ENCODE measurements around the gene KCNJ15. TPM values are rescaled to one million over a fixed set of nuclear protein-coding genes. Genes with fewer than 3 reads are reported as not detected.

KCNJ15 gene
- total and polyA plus RNA-seq, 10 of the 15 experiments (the other 5 are each of a cell fraction or from before 2014, with no cell fraction given) = 0.05 to 2.7 (median 0.33) TPM; not detected in 6

- no peak overlapping the region for H3K27ac ChIP-seq (ENCODE audit: control insufficient read depth, insufficient read depth)
- H3K4me1 ChIP-seq (ENCODE audit: control insufficient read depth, insufficient read depth, low read length) = no peaks in the 10 kb centered on the region
- intact Hi-C loops (cut with micrococcal nuclease; ENCODE audit: unreplicated experiment) (no loop called here), in situ Hi-C loops (cut with MboI) (no loop called here)
- no peak for FAIRE-seq
- H3K4me3 ChIP-seq = no peak overlapping the region
- no peak overlapping the region for H3K9ac ChIP-seq (ENCODE audit: control insufficient read depth, insufficient read depth, low read length)
- ChIA-PET POLR2A (no interaction called here), CTCF (interaction anchor here (1.0 to 1.1 kb wide), 2 partner anchors 97 to 102 kb away, joined by 3 to 5 read pairs; no protein-coding TSS in a partner anchor), RAD21 (ENCODE audit: unreplicated experiment) (interaction anchor here (0.6 kb wide), 1 partner anchor 15 kb away, joined by 3 read pairs; no protein-coding TSS in a partner anchor), SMC1A (ENCODE audit: uncharacterized antibody, unreplicated experiment) (interaction anchor here (0.7 to 1.3 kb wide), 6 partner anchors 9 to 98 kb away, joined by 3 to 4 read pairs (median 3); no protein-coding TSS in a partner anchor)
- no TSS peak for BruUV-seq (replicated peaks)
- H3K4me2 ChIP-seq (ENCODE audit: control insufficient read depth, insufficient read depth) = no peak overlapping the region
- H3K79me2 ChIP-seq (ENCODE audit: control insufficient read depth, insufficient read depth, low read length) = no peaks in the 10 kb centered on the region
- DNase-seq (ENCODE audit: low read depth, low spot score) = no peak
- no peaks in the 10 kb centered on the region for H4K20me1 ChIP-seq (ENCODE audit: control insufficient read depth, insufficient read depth)
- H3K36me3 ChIP-seq (ENCODE audit: control insufficient read depth in 2 of 2, insufficient read depth in 2 of 2, low read length in 1 of 2) = no peaks in the 10 kb centered on the region
- TF ChIP-seq HDAC6 (IDR thresholded peaks at IDR 0.05; ENCODE audit: unreplicated experiment) (no peak), YBX1 (IDR thresholded peaks at IDR 0.05) (no peak), IKZF2 (IDR thresholded peaks at IDR 0.05) (no peak), HDAC2 (IDR thresholded peaks at IDR 0.05) (no peak), FOXK2 (IDR thresholded peaks at IDR 0.05) (no peak), BCL3 (IDR thresholded peaks at IDR 0.05; ENCODE audit: borderline replicate concordance, insufficient read depth, low read depth, low read length, poor library complexity, severe bottlenecking) (no peak), ZZZ3 (IDR thresholded peaks at IDR 0.05; ENCODE audit: control insufficient read depth, insufficient read length, low read depth) (no peak), E2F4 (IDR thresholded peaks at IDR 0.05; ENCODE audit: low read depth, low read length) (no peak), HDGF (IDR thresholded peaks at IDR 0.05) (no peak), RUNX3 (IDR thresholded peaks at IDR 0.05; ENCODE audit: low read length) (no peak), SUZ12 (IDR thresholded peaks at IDR 0.05; ENCODE audit: unreplicated experiment) (no peak), ETV6 (conservative IDR thresholded peaks at IDR 0.05 in 1 of 2, IDR thresholded peaks at IDR 0.05 in 1 of 2; ENCODE audit: borderline replicate concordance in 1 of 2, low read depth in 1 of 2) (no peak), BMI1 (IDR thresholded peaks at IDR 0.05; ENCODE audit: borderline replicate concordance) (no peak)
- no peak overlapping the region for H2AFZ ChIP-seq (ENCODE audit: control insufficient read depth, low read depth, low read length)
- no peaks in the 10 kb centered on the region for H3K9me3 ChIP-seq (replicated peaks; ENCODE audit: control insufficient read depth, insufficient read depth, low read length)
- ATAC-seq = no peak
- WGBS (ENCODE audit: insufficient coverage, insufficient replicate concordance, low lambda C conversion rate, missing lambda C conversion rate) = 20% methylated on average over 3 of the region's 3 CpGs
- H3K27me3 ChIP-seq (replicated peaks in 1 of 2; ENCODE audit: control insufficient read depth in 2 of 2, insufficient read depth in 2 of 2, low read length in 1 of 2) = no peaks in the 10 kb centered on the region; a peak in 1 of 4 replicates
Observed at GRCh38 chr21:38254970-38255369, 1.8 kb upstream of the KCNJ15 start.

All from GM12878 (cell line).